Stimulated activated CD4-positive, alpha-beta T cell treated with anti-CD3 and anti-CD28 coated beads, Interleukin-4, amount 100 ng/mL, for 4 hours (primary cell): ENCODE measurements around the gene CACUL1.
"Not testable (repeated sequence)": the region's sequence is repeated elsewhere in the genome, so short reads cannot be mapped to it uniquely, and the experiment has no call there.

Experiments used
- DNase-seq, 2 experiments: peaks; one replicate each; pipeline ENCODE4 v3.0.0-alpha.2; 2020

CACUL1 gene

DNA sequence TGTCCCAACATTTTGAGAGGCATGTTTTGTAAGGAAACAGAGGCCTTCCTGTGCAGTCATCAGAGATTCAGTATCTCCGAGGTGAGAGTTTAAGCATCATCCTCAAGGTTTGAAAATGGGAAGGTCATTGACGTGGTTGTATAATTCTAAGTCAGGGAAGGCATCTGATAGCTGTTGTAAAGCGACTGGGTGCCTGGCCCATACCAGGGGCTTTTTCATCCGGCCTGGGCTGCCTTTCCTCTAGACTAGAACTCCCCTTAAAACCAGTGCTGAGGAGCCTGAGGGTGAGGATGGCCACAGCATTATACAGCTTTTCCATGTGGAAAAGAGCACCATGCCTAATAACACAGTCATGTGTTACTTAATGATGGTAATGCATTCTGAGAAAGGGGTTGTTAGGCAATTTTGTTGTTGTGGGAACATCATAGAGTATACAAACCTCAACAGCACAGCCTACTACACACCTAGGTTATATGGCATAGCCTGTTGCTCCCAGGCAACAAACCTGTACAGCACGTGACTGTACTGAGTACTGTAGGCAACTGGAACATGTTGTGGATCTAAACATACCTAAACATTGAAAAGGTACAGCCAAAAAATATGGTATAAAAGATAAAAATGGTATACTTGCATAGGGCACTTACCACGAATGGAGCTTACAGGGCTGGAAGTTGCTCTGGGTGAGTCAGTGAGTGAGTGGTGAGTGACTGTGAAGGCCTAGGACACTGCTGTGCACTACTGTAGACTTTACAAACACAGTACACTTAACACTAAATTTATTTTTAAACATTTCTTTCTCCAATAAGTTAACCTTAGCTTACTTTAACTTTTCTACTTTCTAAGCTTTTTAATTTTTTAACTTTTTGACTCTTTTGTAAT is 13.5 kb upstream of the CACUL1 start:
- DNase-seq = no peak

DNA sequence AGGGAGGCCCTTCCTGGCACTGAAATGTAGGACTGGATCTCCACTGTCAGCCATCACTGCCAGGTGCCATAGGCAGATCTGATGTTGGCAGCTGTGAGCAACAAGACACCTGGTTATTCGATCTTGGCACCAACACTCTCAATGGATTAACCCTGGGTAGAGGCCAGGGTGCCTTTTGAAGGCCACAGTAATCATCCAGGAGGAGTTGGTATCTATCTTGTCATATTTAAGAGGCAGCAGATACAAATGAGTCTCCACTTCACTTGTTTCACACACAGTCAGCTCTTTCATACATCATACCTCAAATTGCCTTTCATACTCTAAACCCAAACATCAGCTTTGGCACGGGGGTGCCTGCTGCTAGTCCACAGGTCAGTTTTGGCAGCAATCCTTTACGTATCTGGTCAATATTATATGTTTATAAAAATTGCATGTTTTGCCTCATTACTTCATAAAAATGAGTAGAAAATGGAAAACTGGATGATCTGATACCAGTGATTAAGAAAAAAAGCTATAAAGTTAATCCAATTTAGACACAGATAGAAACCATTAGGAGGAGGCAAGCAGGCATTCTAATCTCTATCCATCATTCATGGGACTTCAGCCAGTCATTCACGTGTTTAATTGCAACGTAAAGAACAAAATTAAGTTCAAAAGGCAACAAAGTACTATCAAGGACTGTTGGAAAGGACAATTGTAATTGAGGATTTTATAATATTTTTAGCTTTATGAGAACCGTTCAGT is 12.7 kb upstream of the CACUL1 start:
- no peak for DNase-seq

DNA sequence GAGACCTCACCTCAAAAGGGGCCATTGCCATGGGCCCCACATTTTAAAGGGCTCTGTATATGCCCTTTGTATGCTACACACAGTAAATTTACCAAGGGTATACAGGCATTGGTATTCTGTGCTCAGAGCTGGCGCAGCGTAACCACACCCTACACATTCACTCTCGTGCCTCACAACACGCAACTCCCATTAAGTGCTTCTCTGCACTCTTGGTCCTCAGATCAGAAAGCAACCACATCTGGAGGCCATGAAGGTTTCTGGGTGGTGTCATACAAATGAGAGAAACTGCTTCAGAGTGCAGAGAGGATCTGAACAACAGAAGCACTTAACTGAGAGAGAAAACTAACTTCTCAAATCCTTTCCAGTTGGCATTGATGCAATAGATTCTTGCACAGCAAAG is 9.4 kb upstream of the CACUL1 start:
- no peak for DNase-seq

DNA sequence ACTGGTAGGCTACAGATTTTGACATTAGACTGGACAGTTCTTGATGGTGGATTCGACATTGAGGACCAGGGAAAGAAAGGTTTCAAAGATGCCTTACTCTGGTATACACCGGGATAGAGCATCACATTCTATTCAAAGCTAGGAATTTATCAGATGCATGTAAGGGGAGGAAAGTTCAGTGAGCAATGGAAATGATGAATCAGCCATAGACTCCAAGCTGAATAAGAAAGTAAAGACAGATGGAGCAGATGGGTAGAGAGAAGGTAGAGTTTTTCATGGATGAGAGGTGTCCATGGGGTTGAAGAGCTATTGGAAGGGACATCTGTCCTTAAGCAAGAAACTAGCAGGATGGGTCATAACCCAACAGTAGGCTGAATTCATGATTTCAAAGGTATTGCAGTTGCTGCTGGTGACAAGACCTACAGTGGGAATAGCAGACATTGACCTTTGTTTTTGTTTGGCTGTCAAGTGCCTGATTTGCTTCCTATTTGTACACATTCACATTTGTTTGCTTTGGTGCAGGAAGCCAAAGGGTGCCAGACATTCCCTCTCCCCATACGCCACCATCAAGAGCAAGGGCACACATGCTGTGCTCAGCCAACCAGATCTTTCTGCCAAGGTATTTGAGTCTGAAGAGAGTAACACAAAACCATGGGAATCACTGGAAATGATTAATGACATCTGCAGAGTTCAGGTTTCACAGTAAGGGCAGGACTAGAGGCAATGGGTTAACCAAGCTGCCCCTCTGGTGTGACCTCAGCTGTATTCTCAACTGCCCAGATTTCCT is 8.6 kb upstream of the CACUL1 start:
- DNase-seq = no peak

DNA sequence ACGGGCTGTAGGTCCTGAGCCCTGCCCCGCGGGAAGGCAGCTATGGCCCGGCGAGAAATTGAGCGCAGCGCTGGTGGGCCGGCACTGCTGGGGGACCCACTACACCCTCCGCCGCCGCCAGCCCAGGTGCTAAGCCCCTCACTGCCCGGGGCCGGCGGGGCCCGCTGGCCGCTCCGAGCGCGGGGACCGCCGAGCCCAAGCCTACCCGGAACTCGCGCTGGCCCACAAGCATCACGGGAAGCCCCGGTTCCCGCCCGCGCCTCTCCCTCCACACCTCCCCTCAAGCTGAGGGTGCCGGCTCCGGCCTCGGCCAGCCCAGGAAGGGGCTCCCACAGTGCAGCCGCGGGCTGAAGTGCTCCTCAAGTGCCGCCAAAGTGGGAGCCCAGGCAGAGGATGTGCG is 5.5 kb upstream of the CACUL1 start:
- DNase-seq = no peak

DNA sequence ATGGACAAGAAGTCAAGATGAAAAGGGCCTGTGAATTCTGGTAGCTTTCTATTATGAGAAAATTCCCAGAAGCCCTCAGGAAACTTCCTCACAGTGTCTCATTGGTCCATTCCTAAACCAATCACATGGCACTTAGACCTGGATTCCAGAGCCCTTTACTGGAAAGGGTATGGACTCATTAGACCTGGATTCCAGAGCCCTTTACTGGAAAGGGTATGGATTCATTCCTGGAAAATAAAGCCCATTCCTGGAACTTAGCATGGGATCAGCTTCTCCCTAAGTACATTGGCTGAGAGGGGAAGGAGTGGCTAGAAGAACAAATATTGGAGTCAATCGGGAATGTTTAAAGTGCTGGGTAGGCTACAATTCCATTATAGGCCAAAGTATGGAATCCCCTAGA is 3.7 kb upstream of the CACUL1 start:
- no peak for DNase-seq

DNA sequence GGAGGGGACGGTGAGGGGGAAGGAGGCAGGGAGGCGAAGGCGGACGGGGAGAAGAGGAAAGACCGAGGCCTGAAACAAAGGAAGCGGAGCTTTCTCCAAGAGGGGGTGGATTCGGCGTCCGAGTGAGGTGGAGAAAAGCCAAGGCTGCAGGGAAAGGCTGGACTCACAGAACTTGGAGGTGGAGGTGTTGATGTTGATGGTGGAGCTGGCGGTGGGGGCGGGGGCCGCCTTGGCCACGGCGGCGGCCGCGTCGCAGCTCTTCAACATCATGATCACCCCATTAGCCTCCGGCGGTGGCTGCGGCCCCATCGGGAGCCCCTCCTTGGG is 578 bp downstream of the CACUL1 start:
- peak; percentile 7 to 25 for DNase-seq

DNA sequence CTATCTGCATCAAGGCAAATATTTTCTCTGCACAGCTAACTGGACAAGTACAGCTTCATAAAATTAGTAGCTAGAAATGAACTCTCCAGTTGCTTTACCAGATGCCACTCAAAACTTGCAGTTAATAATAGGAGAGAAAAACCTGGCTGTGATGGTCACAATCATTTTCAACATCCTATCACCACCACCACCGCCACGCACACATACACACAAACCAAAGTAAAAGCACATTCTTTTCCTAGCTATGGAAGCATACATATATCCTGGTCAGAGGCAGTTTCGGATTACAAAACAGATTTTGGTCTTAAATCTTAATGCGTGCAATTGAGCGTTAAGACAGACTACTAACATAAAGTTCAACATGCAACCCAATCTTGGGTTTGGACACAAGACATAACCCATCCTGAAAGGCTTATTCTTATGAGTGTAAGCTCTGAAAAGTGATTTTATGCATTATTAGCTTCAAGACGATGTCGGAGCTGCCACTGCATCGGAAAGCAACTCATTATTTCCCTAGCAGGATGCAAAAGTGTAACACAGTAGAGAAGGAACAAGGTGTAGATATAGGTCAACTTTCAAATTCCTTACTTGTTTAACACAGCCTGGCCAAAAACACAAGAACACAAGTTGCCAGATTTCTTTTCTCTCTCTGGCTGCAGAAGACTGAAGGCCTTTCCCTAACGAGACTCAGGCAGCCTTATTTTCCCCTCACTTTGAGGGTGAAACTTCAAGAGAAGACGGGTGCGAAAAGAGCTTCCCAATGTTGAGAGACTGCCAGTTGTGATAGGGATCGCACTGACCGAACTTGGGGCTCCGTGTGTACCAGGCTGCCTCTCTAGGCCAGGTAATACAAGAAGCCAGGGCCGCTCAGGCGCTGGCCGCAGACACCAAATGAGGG is 1.2 kb downstream of the CACUL1 start:
- DNase-seq = no peak

DNA sequence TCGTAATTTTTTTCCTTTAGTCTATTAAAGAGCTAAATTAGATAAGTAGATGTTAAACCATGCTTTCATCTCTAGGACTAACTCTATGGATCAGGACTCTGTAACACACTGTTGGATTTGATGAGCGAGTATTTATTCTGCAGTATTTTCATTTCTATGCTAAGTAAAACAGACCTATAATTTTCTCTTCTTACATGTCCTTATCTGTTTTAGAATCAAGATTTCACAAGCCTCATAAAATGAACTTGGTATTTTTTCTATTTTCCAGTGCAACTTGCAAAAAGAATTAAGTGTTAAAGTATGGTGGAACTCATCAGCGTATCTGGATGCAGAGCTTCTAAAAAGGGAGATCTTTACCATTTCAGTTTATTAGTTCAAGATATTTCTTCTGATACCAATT is 2.4 kb downstream of the CACUL1 start:
- no peak for DNase-seq

DNA sequence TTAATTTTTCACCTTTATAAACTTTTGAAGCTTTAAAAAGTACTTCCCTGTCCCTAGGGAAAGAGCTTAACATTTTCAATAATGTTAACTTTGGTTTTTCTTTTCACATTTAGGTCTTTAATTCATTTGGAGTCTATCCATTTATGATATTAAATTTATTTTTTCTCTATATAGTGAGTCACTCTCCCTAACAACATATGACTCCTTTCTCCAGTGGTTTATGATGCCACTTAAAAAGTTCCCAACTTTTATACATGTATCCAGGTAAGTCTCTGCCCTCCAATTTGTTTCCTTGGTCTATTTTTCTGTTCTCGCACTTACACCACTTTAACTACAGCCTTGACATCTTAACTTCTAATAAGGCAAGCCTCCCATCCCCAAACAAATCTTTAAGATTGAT is 3.5 kb downstream of the CACUL1 start:
- DNase-seq = no peak

DNA sequence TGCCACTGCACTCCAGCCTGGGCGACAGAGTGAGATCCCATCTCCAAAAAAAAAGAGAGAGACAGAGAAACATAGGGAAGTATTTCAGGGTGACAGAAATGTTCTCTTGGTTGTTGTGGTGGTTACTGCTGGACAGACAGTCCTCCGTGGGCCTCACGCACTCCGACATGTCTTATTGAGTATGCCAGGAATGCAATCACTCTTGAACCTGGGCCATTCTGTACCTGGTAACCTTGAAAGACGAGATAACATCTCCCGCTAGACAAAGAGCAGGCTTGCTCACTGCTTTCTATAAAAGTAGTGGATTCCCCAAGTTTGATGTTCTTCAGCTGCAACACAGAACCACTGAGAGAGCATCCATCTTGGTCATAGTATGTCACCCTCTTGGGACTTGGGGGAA is 6.7 kb downstream of the CACUL1 start:
- no peak for DNase-seq

DNA sequence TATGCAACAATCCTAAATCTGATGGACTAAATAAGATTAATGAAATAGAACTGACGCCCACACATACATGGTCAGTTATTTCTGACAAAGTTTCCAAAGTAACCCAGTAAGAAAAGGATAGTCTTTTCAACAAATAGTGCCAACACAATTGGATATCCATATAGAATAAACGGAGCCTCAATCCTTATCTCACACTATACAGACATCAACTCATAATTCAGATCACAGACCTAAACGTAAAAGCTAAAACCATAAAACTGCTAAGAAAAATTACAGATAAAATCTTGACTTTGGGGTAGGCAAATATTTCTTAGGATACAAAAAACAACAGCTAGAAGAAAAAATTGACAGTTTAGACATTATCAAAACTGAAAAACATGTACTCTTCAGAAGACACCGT is 8.5 kb downstream of the CACUL1 start:
- DNase-seq = no peak

DNA sequence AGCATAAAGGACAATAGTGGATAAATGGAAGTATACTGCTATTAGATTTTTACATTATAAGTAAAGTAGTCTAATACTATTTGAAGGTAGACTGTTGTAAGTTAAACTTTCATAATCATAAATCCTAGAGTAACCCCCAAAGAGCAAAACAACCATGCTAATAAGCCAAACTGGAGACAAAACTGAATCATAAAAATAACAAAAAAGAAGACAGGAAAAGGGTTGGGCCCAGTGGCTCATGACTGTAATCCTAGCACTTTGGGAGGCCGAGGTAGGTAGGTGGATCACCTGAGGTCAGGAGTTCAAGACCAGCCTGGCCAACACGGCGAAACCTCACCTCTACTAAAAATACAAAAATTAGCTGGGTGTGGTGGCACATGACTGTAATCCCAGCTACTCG is 9.7 kb downstream of the CACUL1 start:
- DNase-seq = no peak

DNA sequence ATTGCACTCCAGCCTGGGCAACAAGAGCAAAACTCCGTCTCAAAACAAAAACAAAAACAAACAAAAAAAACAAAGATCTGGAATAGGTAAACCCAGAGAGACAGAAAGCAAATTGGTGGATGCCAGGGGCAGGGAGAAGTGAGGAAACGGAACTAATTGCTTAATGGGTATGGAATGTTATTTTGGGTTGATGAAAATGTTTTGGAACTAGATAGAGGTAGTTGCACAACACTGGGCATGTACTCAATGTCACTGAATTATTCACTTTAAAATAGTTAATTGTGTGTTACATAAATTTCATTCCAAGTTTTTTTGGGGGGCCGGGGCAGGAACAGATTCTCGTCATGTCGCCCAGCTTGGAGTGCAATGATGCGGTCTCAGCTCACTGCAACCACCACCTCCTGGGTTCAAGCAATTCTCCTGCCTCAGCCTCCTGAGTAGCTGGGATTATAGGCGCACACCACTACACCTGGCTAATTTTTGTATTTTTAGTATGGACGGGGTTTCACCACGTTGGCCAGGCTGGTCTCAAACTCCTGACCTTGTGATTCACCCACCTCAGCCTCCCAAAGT is 10.3 kb downstream of the CACUL1 start:
- DNase-seq = not testable (repeated sequence)

DNA sequence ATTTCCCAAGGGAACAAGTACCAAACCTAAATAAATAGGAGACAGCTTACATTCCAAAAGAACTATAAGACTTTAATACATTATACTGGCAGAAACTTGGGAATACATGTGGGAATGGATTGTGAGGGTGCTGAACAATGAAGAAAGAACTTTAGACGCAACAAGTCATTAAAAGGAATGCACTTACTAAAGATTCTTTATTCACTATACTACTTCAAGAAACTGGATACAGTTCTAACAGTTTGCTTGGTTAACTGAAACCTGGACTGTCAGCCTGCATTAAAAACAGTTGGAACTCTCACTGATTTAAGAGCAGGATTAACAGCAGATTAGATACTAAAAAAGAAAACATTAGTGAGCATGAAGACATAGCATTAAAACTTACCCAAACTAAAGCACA is 12.0 kb downstream of the CACUL1 start:
- DNase-seq = no peak

DNA sequence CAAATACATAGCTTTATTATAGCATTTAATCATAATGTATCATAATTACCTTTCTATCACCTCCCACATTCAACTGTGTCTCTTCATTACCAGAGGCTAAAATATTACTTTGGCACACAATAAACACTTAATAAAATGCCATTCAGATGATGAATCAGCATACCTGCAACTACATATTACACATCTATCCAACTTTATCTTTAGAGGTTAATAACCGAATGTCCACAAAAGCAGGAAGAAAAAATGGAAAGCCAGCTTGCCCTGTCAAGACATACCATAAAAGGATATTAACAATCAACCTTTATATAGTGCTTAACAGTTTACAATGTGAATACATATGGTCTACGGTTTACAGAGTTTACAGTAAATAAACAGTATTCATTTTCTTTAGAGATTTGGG is 12.7 kb downstream of the CACUL1 start:
- DNase-seq = no peak

DNA sequence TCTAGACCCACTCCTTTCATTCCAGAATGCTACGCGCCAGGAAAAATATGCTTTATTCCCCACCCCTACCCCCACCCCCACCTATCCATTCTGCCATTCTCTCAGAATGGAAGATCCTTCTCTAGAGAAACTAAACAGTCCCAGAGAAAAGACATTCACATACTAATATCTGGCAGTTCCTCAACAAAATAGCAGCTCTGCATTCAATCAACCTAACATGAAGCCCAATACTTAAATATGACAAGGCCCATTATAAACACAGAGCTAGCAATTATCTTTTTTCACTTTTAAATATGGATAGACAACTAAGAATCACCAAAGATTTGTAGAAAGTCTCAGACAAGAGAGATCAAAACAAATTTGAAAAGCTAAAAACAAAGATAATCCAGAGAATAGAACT is 16.4 kb downstream of the CACUL1 start:
- no peak for DNase-seq

DNA sequence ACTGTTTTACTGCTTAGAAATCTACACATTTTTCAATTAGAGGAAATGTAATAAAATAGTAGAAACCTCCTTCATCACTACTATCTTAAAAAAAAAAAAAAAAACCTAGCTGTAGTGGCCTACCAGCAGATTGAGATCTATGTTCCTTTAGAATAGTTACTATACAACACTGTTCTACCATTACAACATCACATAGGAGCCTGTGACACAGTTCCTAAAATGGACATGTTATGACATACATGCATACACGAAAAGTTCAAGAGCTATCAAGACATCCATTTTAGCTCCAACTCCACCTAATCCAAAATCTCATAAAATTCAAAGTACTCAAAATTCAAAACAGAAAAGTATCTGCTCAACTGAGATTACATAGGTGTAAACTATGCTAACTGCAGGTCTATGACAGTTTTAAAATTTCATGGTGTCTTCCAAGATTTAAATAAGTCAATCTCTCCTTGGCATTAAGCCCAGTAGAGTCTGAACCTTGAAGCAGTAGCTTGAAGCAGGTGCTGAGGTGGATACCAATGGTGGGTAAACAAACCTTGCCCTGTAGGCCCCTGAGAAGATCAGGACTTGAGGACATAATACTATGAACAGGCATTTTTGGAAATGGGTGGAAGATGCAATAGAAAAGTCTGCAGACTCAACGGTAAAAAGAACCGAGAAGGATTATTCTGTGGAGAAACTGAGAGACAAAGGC is 17.0 kb downstream of the CACUL1 start:
- DNase-seq = no peak

DNA sequence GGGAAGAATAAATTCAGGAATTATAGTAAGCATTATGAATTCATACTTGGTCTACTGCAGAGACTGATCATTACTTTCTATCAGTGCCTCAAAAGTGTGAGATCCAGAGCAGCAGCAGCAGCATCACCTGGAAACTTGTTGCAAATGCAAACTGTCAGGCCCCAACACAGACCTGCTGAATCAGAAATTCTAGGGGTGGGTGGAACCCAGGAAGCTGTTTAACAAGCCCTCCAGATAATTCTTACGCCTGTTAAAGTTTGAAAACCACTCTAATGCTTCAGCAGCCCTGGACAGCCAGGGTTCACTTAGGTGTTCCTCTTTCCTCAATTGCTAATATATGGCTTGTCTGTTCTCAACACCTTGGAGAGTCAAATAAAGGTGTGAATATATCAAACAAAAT is 19.5 kb downstream of the CACUL1 start:
- peak in 1 of 2 experiments; percentile 12 for DNase-seq

DNA sequence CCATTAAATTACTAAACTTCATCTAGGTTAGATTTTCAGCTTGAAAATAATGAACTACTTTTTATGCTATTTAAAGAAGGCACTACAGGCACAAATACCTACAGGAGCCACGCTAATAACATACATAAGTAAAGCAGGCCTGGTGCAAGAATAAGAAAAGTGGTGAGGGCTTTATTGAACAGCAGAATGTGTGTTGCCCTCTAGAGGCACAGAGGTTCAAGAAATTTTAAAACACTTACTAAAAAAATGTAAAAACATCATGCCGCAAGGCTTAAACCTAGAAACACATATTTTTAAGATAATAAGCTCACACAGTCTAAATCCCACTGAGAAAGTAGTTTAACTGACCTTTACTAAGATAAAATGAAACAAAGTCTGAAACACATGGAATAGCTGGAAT is 20.3 kb downstream of the CACUL1 start:
- DNase-seq = no peak
